Measurements from ENCODE around the gene USP25.

USP25 gene

GRCh38 chr21:15774590-15774989 is 44.8 kb downstream of the USP25 start:
- TF ChIP-seq ZC3H10 (CRISPR knock-in tag; IDR thresholded peaks at IDR 0.05) (peak; percentile 64; the same call in 1 of the 2 replicates), ISL1 (CRISPR knock-in tag; IDR thresholded peaks at IDR 0.05) (peak; percentile 63), ZFP30 (CRISPR knock-in tag; IDR thresholded peaks at IDR 0.05) (no peak)
- no peak; the same call in 2 of the 3 replicates for ATAC-seq

DNA sequence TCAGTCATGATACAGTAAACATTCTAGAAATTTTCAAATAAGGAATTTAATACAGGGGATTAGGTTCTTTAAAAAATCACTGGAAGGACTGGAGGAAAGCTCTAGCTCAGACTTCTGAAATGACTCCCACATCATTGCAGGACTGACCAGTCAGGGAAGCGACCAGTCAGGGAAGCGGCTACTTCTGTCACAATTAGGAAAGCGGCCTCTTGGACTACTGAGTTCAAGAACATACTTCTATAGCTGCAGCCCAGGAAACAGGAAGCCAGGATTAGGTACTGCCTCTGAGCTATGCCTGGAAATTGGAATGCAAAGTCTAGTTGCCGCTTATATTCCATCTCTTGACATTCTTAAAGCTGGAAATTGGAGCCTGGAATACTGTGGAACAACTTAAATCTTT is 45.5 kb downstream of the USP25 start:
- TF ChIP-seq, protein P1, sequence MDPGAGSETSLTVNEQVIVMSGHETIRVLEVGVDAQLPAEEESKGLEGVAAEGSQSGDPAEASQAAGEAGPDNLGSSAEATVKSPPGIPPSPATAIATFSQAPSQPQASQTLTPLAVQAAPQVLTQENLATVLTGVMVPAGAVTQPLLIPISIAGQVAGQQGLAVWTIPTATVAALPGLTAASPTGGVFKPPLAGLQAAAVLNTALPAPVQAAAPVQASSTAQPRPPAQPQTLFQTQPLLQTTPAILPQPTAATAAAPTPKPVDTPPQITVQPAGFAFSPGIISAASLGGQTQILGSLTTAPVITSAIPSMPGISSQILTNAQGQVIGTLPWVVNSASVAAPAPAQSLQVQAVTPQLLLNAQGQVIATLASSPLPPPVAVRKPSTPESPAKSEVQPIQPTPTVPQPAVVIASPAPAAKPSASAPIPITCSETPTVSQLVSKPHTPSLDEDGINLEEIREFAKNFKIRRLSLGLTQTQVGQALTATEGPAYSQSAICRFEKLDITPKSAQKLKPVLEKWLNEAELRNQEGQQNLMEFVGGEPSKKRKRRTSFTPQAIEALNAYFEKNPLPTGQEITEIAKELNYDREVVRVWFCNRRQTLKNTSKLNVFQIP (CRISPR knock-in tag; IDR thresholded peaks at IDR 0.05; ENCODE audit: borderline replicate concordance, low read depth): no peak
- TF ChIP-seq, protein P2, sequence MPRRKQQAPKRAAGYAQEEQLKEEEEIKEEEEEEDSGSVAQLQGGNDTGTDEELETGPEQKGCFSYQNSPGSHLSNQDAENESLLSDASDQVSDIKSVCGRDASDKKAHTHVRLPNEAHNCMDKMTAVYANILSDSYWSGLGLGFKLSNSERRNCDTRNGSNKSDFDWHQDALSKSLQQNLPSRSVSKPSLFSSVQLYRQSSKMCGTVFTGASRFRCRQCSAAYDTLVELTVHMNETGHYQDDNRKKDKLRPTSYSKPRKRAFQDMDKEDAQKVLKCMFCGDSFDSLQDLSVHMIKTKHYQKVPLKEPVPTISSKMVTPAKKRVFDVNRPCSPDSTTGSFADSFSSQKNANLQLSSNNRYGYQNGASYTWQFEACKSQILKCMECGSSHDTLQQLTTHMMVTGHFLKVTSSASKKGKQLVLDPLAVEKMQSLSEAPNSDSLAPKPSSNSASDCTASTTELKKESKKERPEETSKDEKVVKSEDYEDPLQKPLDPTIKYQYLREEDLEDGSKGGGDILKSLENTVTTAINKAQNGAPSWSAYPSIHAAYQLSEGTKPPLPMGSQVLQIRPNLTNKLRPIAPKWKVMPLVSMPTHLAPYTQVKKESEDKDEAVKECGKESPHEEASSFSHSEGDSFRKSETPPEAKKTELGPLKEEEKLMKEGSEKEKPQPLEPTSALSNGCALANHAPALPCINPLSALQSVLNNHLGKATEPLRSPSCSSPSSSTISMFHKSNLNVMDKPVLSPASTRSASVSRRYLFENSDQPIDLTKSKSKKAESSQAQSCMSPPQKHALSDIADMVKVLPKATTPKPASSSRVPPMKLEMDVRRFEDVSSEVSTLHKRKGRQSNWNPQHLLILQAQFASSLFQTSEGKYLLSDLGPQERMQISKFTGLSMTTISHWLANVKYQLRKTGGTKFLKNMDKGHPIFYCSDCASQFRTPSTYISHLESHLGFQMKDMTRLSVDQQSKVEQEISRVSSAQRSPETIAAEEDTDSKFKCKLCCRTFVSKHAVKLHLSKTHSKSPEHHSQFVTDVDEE (CRISPR knock-in tag; IDR thresholded peaks at IDR 0.05): no peak
- TF ChIP-seq ARNTL (CRISPR knock-in tag; IDR thresholded peaks at IDR 0.05; ENCODE audit: borderline replicate concordance, low read depth) (no peak), ZNF565 (CRISPR knock-in tag; conservative IDR thresholded peaks at IDR 0.05; ENCODE audit: low read depth) (no peak), TOX (CRISPR knock-in tag; IDR thresholded peaks at IDR 0.05; ENCODE audit: borderline replicate concordance) (no peak), PPARA (CRISPR knock-in tag; IDR thresholded peaks at IDR 0.05; ENCODE audit: borderline replicate concordance) (no peak), SNAI2 (CRISPR knock-in tag; IDR thresholded peaks at IDR 0.05) (no peak), RARB (CRISPR knock-in tag; IDR thresholded peaks at IDR 0.05) (no peak), CSDC2 (CRISPR knock-in tag; IDR thresholded peaks at IDR 0.05) (no peak), GLIS3 (CRISPR knock-in tag; IDR thresholded peaks at IDR 0.05) (no peak), OSR1 (CRISPR knock-in tag; IDR thresholded peaks at IDR 0.05) (no peak), ZFP30 (CRISPR knock-in tag; IDR thresholded peaks at IDR 0.05) (no peak), BACH2 (CRISPR knock-in tag; IDR thresholded peaks at IDR 0.05; ENCODE audit: borderline replicate concordance) (no peak), TCF4 (CRISPR knock-in tag; IDR thresholded peaks at IDR 0.05; ENCODE audit: borderline replicate concordance) (no peak), ZFP3 (CRISPR knock-in tag; IDR thresholded peaks at IDR 0.05) (no peak), ISL1 (CRISPR knock-in tag; IDR thresholded peaks at IDR 0.05) (no peak), ZC3H10 (CRISPR knock-in tag; IDR thresholded peaks at IDR 0.05) (no peak), ESRRG (CRISPR knock-in tag; IDR thresholded peaks at IDR 0.05) (no peak)
- TF ChIP-seq, protein P3, sequence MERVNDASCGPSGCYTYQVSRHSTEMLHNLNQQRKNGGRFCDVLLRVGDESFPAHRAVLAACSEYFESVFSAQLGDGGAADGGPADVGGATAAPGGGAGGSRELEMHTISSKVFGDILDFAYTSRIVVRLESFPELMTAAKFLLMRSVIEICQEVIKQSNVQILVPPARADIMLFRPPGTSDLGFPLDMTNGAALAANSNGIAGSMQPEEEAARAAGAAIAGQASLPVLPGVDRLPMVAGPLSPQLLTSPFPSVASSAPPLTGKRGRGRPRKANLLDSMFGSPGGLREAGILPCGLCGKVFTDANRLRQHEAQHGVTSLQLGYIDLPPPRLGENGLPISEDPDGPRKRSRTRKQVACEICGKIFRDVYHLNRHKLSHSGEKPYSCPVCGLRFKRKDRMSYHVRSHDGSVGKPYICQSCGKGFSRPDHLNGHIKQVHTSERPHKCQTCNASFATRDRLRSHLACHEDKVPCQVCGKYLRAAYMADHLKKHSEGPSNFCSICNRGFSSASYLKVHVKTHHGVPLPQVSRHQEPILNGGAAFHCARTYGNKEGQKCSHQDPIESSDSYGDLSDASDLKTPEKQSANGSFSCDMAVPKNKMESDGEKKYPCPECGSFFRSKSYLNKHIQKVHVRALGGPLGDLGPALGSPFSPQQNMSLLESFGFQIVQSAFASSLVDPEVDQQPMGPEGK (CRISPR knock-in tag; IDR thresholded peaks at IDR 0.05; ENCODE audit: borderline replicate concordance): no peak
- TF ChIP-seq, protein P4, sequence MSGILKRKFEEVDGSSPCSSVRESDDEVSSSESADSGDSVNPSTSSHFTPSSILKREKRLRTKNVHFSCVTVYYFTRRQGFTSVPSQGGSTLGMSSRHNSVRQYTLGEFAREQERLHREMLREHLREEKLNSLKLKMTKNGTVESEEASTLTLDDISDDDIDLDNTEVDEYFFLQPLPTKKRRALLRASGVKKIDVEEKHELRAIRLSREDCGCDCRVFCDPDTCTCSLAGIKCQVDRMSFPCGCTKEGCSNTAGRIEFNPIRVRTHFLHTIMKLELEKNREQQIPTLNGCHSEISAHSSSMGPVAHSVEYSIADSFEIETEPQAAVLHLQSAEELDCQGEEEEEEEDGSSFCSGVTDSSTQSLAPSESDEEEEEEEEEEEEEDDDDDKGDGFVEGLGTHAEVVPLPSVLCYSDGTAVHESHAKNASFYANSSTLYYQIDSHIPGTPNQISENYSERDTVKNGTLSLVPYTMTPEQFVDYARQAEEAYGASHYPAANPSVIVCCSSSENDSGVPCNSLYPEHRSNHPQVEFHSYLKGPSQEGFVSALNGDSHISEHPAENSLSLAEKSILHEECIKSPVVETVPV (CRISPR knock-in tag; IDR thresholded peaks at IDR 0.05): no peak
- ATAC-seq: no peak

DNA sequence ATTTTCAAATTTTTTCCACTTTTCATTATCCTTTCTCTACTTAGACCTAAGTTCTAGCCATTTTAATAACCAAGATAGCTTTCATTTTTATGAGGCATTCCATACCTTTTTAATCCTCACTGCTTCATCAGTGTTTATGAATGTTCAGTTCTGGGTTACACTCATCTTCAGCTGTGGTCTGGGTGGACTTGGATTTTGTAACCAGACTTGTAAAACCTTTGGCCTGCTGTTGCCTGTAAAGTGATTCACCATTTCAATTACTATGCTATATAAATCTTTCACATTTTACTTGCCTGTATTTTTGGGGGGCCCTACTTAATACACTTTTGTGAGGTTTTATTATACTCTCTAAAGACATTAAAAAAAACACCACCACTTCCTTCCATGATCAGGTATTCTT is 46.2 kb downstream of the USP25 start:
- TF ChIP-seq ZNF8 (CRISPR knock-in tag; IDR thresholded peaks at IDR 0.05): no peak
- no peak for TF ChIP-seq CSDC2 (CRISPR knock-in tag; IDR thresholded peaks at IDR 0.05)
- TF ChIP-seq ZFP30 (CRISPR knock-in tag; IDR thresholded peaks at IDR 0.05): no peak
- TF ChIP-seq PPARA (CRISPR knock-in tag; IDR thresholded peaks at IDR 0.05; ENCODE audit: borderline replicate concordance): no peak
- no peak for TF ChIP-seq ESRRG (CRISPR knock-in tag; IDR thresholded peaks at IDR 0.05)
- TF ChIP-seq, protein P1 (CRISPR knock-in tag; IDR thresholded peaks at IDR 0.05; ENCODE audit: borderline replicate concordance, low read depth): no peak
- TF ChIP-seq ZFP3 (CRISPR knock-in tag; IDR thresholded peaks at IDR 0.05): no peak
- TF ChIP-seq SNAI2 (CRISPR knock-in tag; IDR thresholded peaks at IDR 0.05): no peak
- no peak for TF ChIP-seq ARNTL (CRISPR knock-in tag; IDR thresholded peaks at IDR 0.05; ENCODE audit: borderline replicate concordance, low read depth)
- no peak for TF ChIP-seq TOX (CRISPR knock-in tag; IDR thresholded peaks at IDR 0.05; ENCODE audit: borderline replicate concordance)
- TF ChIP-seq ZNF70 (CRISPR knock-in tag; IDR thresholded peaks at IDR 0.05): no peak
- TF ChIP-seq BACH2 (CRISPR knock-in tag; IDR thresholded peaks at IDR 0.05; ENCODE audit: borderline replicate concordance): no peak
- no peak for ATAC-seq
